Adrenal gland (tissue), 12 donors: ENCODE results near the gene KCNMA1. TPM values are rescaled to one million over a fixed set of nuclear protein-coding genes. Genes with fewer than 3 reads are reported as not detected.

Experiments used
- DNase-seq, 7 donors: peaks; one replicate each; pipeline ENCODE4 v3.0.0-alpha.2; 2019 to 2020
- H3K27ac ChIP-seq, 5 donors: fragments of 200-600 bp; sonication (generic) in 4 of 5; 1 replicate in 3 of 5; 2 replicates in 2 of 5; pipeline versions ENCODE4 v1.5.1 to v1.8.0; 2016 to 2020; ENCODE audit warnings: mild to moderate bottlenecking in 1 of 5
- H3K27me3 ChIP-seq: fragments of 200-600 bp; 2 replicates; pipeline ENCODE4 v1.8.0; 2021
- H3K36me3 ChIP-seq, 2 donors: fragments of 200-600 bp; replicated peaks in 1 of 2; 1 replicate in 1 of 2; 2 replicates in 1 of 2; pipeline versions ENCODE4 v1.5.1 to v1.8.0; 2018 to 2022
- H3K4me1 ChIP-seq, 2 donors: fragments of 200-600 bp; replicated peaks in 1 of 2; 1 replicate in 1 of 2; 2 replicates in 1 of 2; pipeline versions ENCODE4 v1.5.1 to v1.8.0; 2018 to 2021
- H3K4me3 ChIP-seq, 4 donors: fragments of 200-600 bp; sonication (generic) in 3 of 4; one replicate each; pipeline ENCODE4 v1.5.1; 2016 to 2018
- H3K9me3 ChIP-seq, 3 donors: fragments of 200-600 bp; sonication (generic) in 1 of 3; replicated peaks in 1 of 3; 1 replicate in 2 of 3; 2 replicates in 1 of 3; pipeline versions ENCODE4 v1.5.1 to v1.8.0; 2016 to 2021
- CTCF ChIP-seq, 6 experiments: fragments of 450-650 bp in 4 of 6; fragments of 200-600 bp in 2 of 6; sonication (generic) in 1 of 6; IDR thresholded peaks; 1 replicate in 5 of 6; 2 replicates in 1 of 6; pipeline versions ENCODE4 v1.5.1 to v1.8.0; 2016 to 2021; ENCODE audit warnings: antibody characterized with exemption in 6 of 6, mild to moderate bottlenecking in 2 of 6, moderate library complexity in 1 of 6
- POLR2A ChIP-seq, 2 donors: fragments of 450-650 bp; IDR thresholded peaks; one replicate each; pipeline ENCODE4 v1.6.1; 2017; ENCODE audit warnings: antibody characterized with exemption in 2 of 2, mild to moderate bottlenecking in 2 of 2, moderate library complexity in 1 of 2
- WGBS, 4 donors: extraction: QIAGEN DNeasy Blood & Tissue Kit in 2 of 4; methylation state at CpG; one replicate each; pipeline versions ENCODE4 v1.1.5 to v1.1.7; 2013 to 2017; 5-methylcytosine and 5-hydroxymethylcytosine counted together
- intact Hi-C, 2 donors: fragments of 100-400 bp; cut with DNase I; formaldehyde crosslinking; loops; one replicate each; pipeline versions ENCODE4 v1.14.1 to v1.15.0; 2022 to 2023
- polyA plus RNA-seq, 3 donors: library from polyadenylated mRNA; stranded (reverse); fragments of 200-250 nt in 2 of 3; fragments of 350-450 nt in 1 of 3; fragmentation: Illumina TruSeq in 1 of 3; extraction: RNeasy Lipid Tissue Mini Kit (QIAGEN cat#74804) in 1 of 3; gene quantifications; one replicate each; pipeline ENCODE4 v1.2.3, GENCODE V29; 2013 to 2014
- total RNA-seq, 9 donors: library from RNA; depleted of rRNA in 4 of 9; stranded (reverse); fragments of >200 nt in 4 of 9; fragments of 120-200 nt in 1 of 9; fragmentation: NEBNext Ultra II Directional in 1 of 9; extraction: Animal tissue kit (Norgen Biotek cat#: 25700) in 1 of 9; gene quantifications; one replicate each; pipeline versions ENCODE4 v1.1.0 to v1.2.4, GENCODE V29; 2013 to 2023
- donor health status: healthy with polysubstance abuse.
- donor health status: Bipolar disorder and iron deficiency.
- donor health status: DM: yes; HTN: yes; CAD: no.
- donor health status: DM: no; HTN: no; CAD: no.
- donor health status: DM: no; HTN: no; CAD: no.
- donor health status: DM: yes; HTN: yes; CAD: no.

KCNMA1 gene
- total and polyA plus RNA-seq, 12 donors: 6.4 to 37.7 (median 13.4) TPM

- peaks cover 0 to 14% of the 10 kb centered on the region in 2 donors for H3K4me1 ChIP-seq
- intact Hi-C loops: no loop called here
- no peaks in the 10 kb centered on the region for H3K27me3 ChIP-seq
- no peaks in the 10 kb centered on the region for H3K36me3 ChIP-seq
- no peak overlapping the region for H3K27ac ChIP-seq
- H3K9me3 ChIP-seq: no peaks in the 10 kb centered on the region
- no peak for TF ChIP-seq CTCF (IDR thresholded peaks at IDR 0.05)
- TF ChIP-seq POLR2A (IDR thresholded peaks at IDR 0.05): no peak
- no peak for DNase-seq
- 86 to 95% (median 92%) methylated on average over 6 of the region's 6 CpGs for WGBS, 4 donors
- H3K4me3 ChIP-seq: no peak overlapping the region
These were observed 609.6 kb downstream of the KCNMA1 start for GRCh38 chr10:77028042-77028441.

- 86 to 93% (median 87%) methylated on average over 9 of the region's 9 CpGs for WGBS, 4 donors
- no peak for DNase-seq
- H3K27me3 ChIP-seq: no peaks in the 10 kb centered on the region
- H3K4me3 ChIP-seq: no peak overlapping the region
- no peak for TF ChIP-seq POLR2A (IDR thresholded peaks at IDR 0.05)
- no peak for TF ChIP-seq CTCF (IDR thresholded peaks at IDR 0.05)
- intact Hi-C loops: no loop called here
- H3K27ac ChIP-seq: no peak overlapping the region
- H3K9me3 ChIP-seq: no peaks in the 10 kb centered on the region
- H3K36me3 ChIP-seq: no peaks in the 10 kb centered on the region
- H3K4me1 ChIP-seq: peaks cover 0 to 14% of the 10 kb centered on the region in 2 donors
These were observed 610.0 kb downstream of the KCNMA1 start for GRCh38 chr10:77027576-77027975.

- Histone ChIP-seq H3K9me3 (no peaks in the 10 kb centered on the region), H3K27ac (no peak overlapping the region), H3K4me3 (no peak overlapping the region), H3K36me3 (no peaks in the 10 kb centered on the region), H3K27me3 (no peaks in the 10 kb centered on the region), H3K4me1 (peaks cover 0 to 17% of the 10 kb centered on the region in 2 donors)
- DNase-seq: no peak
- WGBS, 4 donors: 88 to 94% (median 91%) methylated on average over 2 of the region's 2 CpGs
- no peak for TF ChIP-seq POLR2A (IDR thresholded peaks at IDR 0.05)
- TF ChIP-seq CTCF (IDR thresholded peaks at IDR 0.05): no peak
- intact Hi-C loops: no loop called here
These were observed 610.5 kb downstream of the KCNMA1 start for GRCh38 chr10:77027141-77027540.

- H3K9me3 ChIP-seq: no peaks in the 10 kb centered on the region
- intact Hi-C loops: no loop called here
- DNase-seq: no peak
- no peaks in the 10 kb centered on the region for H3K36me3 ChIP-seq
- 85 to 96% (median 95%) methylated on average over 5 of the region's 5 CpGs for WGBS, 4 donors
- H3K27ac ChIP-seq: no peak overlapping the region
- no peak overlapping the region for H3K4me3 ChIP-seq
- peaks cover 0 to 13% of the 10 kb centered on the region in 2 donors for H3K4me1 ChIP-seq
- H3K27me3 ChIP-seq: no peaks in the 10 kb centered on the region
- TF ChIP-seq CTCF (IDR thresholded peaks at IDR 0.05): no peak
- TF ChIP-seq POLR2A (IDR thresholded peaks at IDR 0.05): no peak
These were observed 611.5 kb downstream of the KCNMA1 start for GRCh38 chr10:77026148-77026547.
